AG04450 (cell line): Measurements from ENCODE around the gene SMARCE1. TPM values are rescaled to one million over a fixed set of nuclear protein-coding genes. Genes with fewer than 3 reads are reported as not detected.

Experiments used
- CTCF ChIA-PET: fragments of 300-600, 350-600 bp; formaldehyde crosslinking; extraction: SDS; loops from one replicate; lab custom pipeline; 2022; ENCODE audit warnings: antibody characterized with exemption, inconsistent platforms; lab: Charles Lee
- POLR2A ChIA-PET: fragments of 350-600 bp; formaldehyde crosslinking; extraction: SDS; loops from one replicate; lab custom pipeline; 2021; ENCODE audit warnings: antibody characterized with exemption, inconsistent platforms; lab: Yijun Ruan, JAX
- DNase-seq: peaks from one replicate; pipeline ENCODE4 v3.0.0-alpha.2; 2011; ENCODE audit warnings: low read depth, low spot score
- H3K27ac ChIP-seq: one replicate; pipeline ENCODE4 v1.5.1; 2012; ENCODE audit warnings: low read depth, low read length, control low read depth
- H3K27me3 ChIP-seq: one replicate; pipeline ENCODE4 v1.6.0; 2012; ENCODE audit warnings: low read length; ENCODE audit not compliant: control insufficient read depth, insufficient read depth
- H3K4me3 ChIP-seq: 2 replicates; pipeline ENCODE4 v1.5.1; 2011; ENCODE audit warnings: mild to moderate bottlenecking, low read depth, low read length, control low read depth
- H3K9me3 ChIP-seq: 2 replicates; pipeline ENCODE4 v1.5.1; 2012; ENCODE audit warnings: low read length; ENCODE audit not compliant: control insufficient read depth, insufficient read depth
- polyA plus RNA-seq: library from polyadenylated mRNA; depleted of rRNA; stranded (reverse); fragments of >200 nt; gene quantifications from 2 replicates; pipeline ENCODE4 v1.2.3, GENCODE V29; 2011
- TF ChIP-seq, protein P1 (sequence below): IDR thresholded peaks from 2 replicates; pipeline ENCODE4 v1.5.1; 2011; ENCODE audit warnings: low read depth, low read length, control low read depth, inconsistent platforms

The SMARCE1 gene
- polyA plus RNA-seq, 1 experiment = 111 TPM

DNA sequence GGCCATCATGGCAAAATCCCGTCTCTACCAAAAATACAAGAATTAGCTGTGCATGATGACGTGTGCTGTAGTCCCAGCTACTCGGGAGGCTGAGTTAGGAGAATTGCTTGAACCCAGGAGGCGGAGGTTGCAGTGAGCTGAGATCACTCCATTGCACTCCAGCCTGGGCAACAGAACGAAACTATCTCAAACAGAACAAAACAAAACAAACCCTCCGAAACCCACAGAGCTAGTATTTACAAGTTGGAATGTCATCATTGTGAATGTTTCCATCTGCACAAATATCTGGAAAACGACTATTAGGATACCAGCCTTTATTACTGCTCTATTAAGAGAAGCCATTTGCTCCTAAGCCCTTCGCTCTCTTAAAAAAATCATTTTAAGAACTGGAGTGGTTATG lies 26.0 kb downstream of the SMARCE1 start:
- H3K27me3 ChIP-seq = peaks cover 6% of the 10 kb centered on the region
- TF ChIP-seq, protein P1, sequence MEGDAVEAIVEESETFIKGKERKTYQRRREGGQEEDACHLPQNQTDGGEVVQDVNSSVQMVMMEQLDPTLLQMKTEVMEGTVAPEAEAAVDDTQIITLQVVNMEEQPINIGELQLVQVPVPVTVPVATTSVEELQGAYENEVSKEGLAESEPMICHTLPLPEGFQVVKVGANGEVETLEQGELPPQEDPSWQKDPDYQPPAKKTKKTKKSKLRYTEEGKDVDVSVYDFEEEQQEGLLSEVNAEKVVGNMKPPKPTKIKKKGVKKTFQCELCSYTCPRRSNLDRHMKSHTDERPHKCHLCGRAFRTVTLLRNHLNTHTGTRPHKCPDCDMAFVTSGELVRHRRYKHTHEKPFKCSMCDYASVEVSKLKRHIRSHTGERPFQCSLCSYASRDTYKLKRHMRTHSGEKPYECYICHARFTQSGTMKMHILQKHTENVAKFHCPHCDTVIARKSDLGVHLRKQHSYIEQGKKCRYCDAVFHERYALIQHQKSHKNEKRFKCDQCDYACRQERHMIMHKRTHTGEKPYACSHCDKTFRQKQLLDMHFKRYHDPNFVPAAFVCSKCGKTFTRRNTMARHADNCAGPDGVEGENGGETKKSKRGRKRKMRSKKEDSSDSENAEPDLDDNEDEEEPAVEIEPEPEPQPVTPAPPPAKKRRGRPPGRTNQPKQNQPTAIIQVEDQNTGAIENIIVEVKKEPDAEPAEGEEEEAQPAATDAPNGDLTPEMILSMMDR = no peak
- POLR2A ChIA-PET = interaction anchor here (0.6 kb wide), 1 partner anchor 99 kb away, joined by 4 read pairs; no protein-coding TSS in a partner anchor
- H3K27ac ChIP-seq = peak overlapping the region; percentile 39
- CTCF ChIA-PET = interaction anchor here (0.7 to 1.5 kb wide), 2 partner anchors 170 to 927 kb away, joined by 4 to 6 read pairs; no protein-coding TSS in a partner anchor
- H3K9me3 ChIP-seq = no peaks in the 10 kb centered on the region; the same call in 1 of the 2 replicates
- DNase-seq = peak; percentile 30
- H3K4me3 ChIP-seq = no peak overlapping the region

DNA sequence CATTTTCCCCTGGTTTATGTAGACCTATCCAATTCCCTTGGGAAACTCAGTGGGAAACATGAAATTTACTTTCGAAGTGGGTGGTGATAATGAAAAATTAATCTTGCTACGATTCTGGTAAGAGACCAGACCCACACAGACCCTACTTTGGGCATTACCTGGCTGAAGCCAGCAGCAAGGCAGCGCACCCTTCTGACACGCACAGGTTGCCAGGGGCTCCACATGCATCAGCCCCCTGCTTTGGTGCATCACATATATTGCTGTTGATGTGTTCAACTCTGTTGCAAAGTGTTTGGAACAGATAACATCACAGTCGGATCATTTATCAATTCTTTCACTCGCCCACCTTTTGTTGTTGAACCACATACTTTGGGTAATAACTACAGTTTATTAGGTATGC lies 26.6 kb downstream of the SMARCE1 start:
- no peak overlapping the region for H3K4me3 ChIP-seq
- TF ChIP-seq, protein P1 = no peak
- H3K27ac ChIP-seq = no peak overlapping the region
- H3K27me3 ChIP-seq = peaks cover 11% of the 10 kb centered on the region
- DNase-seq = no peak
- no peaks in the 10 kb centered on the region; the same call in 1 of the 2 replicates for H3K9me3 ChIP-seq
- CTCF ChIA-PET = interaction anchor here (0.8 to 2.7 kb wide), 6 partner anchors 8 to 1042 kb away, joined by 3 to 14 read pairs (median 4); no protein-coding TSS in a partner anchor
- POLR2A ChIA-PET = no interaction called here

GRCh38 chr17:40618754-40619625 lies 28.6 kb downstream of the SMARCE1 start:
- CTCF ChIA-PET = interaction anchor here (0.7 to 2.7 kb wide), 18 partner anchors 10 to 245 kb away, joined by 3 to 15 read pairs (median 4); no protein-coding TSS in a partner anchor
- Histone ChIP-seq H3K4me3 (no peak overlapping the region), H3K27ac (no peak overlapping the region), H3K9me3 (no peaks in the 10 kb centered on the region; the same call in 1 of the 2 replicates), H3K27me3 (peaks cover 25% of the 10 kb centered on the region)
- no peak for DNase-seq
- TF ChIP-seq, protein P1 = no peak
- POLR2A ChIA-PET = no interaction called here

- Histone ChIP-seq H3K4me3 (no peak overlapping the region), H3K27me3 (peaks cover 27% of the 10 kb centered on the region), H3K27ac (no peak overlapping the region), H3K9me3 (no peaks in the 10 kb centered on the region; the same call in 1 of the 2 replicates)
- TF ChIP-seq, protein P1 = no peak
- no peak for DNase-seq
- CTCF ChIA-PET = interaction anchor here (0.9 to 5.0 kb wide), 2 partner anchors 174 to 1078 kb away, joined by 4 to 51 read pairs; no protein-coding TSS in a partner anchor
- POLR2A ChIA-PET = no interaction called here
These were observed 29.9 kb downstream of the SMARCE1 start for GRCh38 chr17:40617678-40618240.
